ENCODE results near the gene SLC24A3. TPM values are rescaled to one million over a fixed set of nuclear protein-coding genes. Genes with fewer than 3 reads are reported as not detected.

Gene SLC24A3
- total and polyA plus RNA-seq, 2 of the 13 experiments (the other 11 are each of a cell fraction or from before 2014, with no cell fraction given): not detected

- no peaks in the 10 kb centered on the region for H3K36me3 ChIP-seq (replicated peaks in 1 of 2; ENCODE audit: control insufficient read depth in 1 of 2, insufficient read depth in 2 of 2, low read length in 2 of 2)
- peaks cover 12% of the 10 kb centered on the region for H3K4me1 ChIP-seq (ENCODE audit: insufficient read depth, low read length)
- H4K20me1 ChIP-seq (ENCODE audit: insufficient read depth, low read length): no peaks in the 10 kb centered on the region
- DNase-seq (ENCODE audit: low spot score) (no peak), ATAC-seq (no peak), FAIRE-seq (no peak)
- no TSS peak for BruUV-seq (replicated peaks)
- H3K9ac ChIP-seq (ENCODE audit: insufficient read depth, low read depth, low read length): no peak overlapping the region
- H3K27ac ChIP-seq (ENCODE audit: extremely low read length, insufficient read depth, low read length): no peak overlapping the region
- intact Hi-C loops (cut with micrococcal nuclease; ENCODE audit: unreplicated experiment) (no loop called here), in situ Hi-C loops (cut with HindIII; ENCODE audit: extremely low pct_ligation_motif_present, low pct_unique_long_range_greater_than_20kb) (no loop called here)
- no peak overlapping the region for H2AFZ ChIP-seq (ENCODE audit: low read length)
- H3K9me3 ChIP-seq (ENCODE audit: low read length): no peaks in the 10 kb centered on the region
- POLR2A ChIA-PET: no interaction called here
- 20% methylated on average over 3 of the region's 3 CpGs for WGBS (ENCODE audit: low lambda C conversion rate)
- CTCF ChIA-PET (ENCODE audit: low intra/inter-chr PET ratio, low total read pairs): no interaction called here
- TF ChIP-seq FOSL2 (CRISPR knock-in tag; IDR thresholded peaks at IDR 0.05) (no peak), ZNF850 (CRISPR knock-in tag; conservative IDR thresholded peaks at IDR 0.05) (no peak), BRF2 (CRISPR knock-in tag; IDR thresholded peaks at IDR 0.05) (no peak), SALL1 (CRISPR knock-in tag; IDR thresholded peaks at IDR 0.05) (no peak), ZNF776 (CRISPR knock-in tag; IDR thresholded peaks at IDR 0.05) (no peak), FOXO4 (CRISPR knock-in tag; conservative IDR thresholded peaks at IDR 0.05) (no peak), CEBPG (CRISPR knock-in tag; IDR thresholded peaks at IDR 0.05) (no peak), ADNP (CRISPR knock-in tag; IDR thresholded peaks at IDR 0.05) (no peak), NR2C2 (CRISPR knock-in tag; IDR thresholded peaks at IDR 0.05; ENCODE audit: borderline replicate concordance) (no peak), XBP1 (CRISPR knock-in tag; IDR thresholded peaks at IDR 0.05) (no peak)
- H3K4me2 ChIP-seq (ENCODE audit: low read depth, low read length): no peak overlapping the region
- H3K79me2 ChIP-seq (ENCODE audit: insufficient read depth, low read length): no peaks in the 10 kb centered on the region
- H3K4me3 ChIP-seq (replicated peaks in 1 of 3; ENCODE audit: insufficient read depth in 1 of 3, low read depth in 2 of 3, low read length in 3 of 3): no peak overlapping the region
- H3K27me3 ChIP-seq (ENCODE audit: control insufficient read depth in 1 of 2, insufficient read depth in 2 of 2, low read length in 2 of 2): peaks cover 2 to 40% of the 10 kb centered on the region in 2 experiments; a peak in 4 of 5 replicates
These were observed 503.5 kb downstream of the SLC24A3 start for GRCh38 chr20:19715986-19716385.
